Erythroblast (primary cell): ENCODE measurements around the gene DUSP10.

Experiments used
- GATA1 ChIP-seq: IDR thresholded peaks from 2 replicates; pipeline ENCODE4 v1.6.1; 2011; ENCODE audit warnings: low read depth, mild to moderate bottlenecking, control low read depth, low read length, moderate library complexity
- POLR2A ChIP-seq: IDR thresholded peaks from 2 replicates; pipeline ENCODE4 v1.6.1; 2011; ENCODE audit warnings: mild to moderate bottlenecking, low read length

DNA sequence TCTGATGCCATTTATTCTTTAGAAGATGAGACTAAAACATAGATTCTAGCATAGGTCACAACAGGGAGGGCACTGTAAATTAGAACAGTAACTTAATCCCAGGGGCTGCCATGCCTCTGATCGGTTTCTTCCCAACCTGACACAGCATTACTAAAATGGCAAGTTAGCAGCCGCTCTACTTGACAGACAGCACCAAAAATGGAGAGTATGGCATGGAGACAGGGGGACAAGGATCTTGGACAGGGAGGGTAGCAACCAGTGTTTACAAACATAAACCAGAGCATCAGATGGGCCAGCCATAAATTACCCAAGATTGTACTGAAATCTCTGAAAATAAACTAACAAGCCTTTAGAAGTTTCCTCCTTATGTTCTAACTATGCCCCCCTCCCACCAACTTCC lies 5.9 kb downstream of the DUSP10 start:
- TF ChIP-seq POLR2A, result no peak
- TF ChIP-seq GATA1, result no peak
